ENCODE data around the gene SRSF8.

DNA sequence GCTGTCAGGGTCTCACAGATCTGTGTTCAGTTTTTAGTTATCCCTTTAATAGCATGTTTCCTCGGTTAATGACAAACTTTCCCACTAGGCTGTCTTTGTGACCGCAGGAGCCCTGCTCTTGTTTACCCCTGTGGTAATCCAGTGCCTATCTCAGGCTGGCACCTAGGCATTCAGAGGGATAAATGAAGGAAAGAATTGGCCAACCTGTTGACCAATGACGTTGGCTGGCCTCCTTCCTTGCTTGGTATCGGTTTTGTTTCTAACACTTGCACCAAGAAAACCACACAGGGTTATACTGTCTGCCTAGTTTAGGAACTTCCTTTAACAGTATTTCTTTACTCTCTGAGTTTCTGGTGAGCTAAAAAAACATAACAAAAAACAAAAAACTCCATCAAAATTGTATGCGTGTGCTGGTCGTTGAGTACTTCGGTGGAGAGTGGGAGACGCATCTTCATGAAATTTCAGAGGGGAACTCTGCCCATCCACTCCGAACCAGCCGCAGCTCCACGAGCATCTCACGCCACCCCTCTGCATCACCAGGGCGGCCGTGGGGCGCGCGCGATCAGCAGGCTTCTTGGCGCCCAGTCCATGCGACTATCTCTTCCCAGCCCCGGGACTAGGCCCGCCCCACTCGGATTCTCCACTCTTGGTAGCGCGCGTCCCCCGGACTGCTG, 22.4 kb downstream of the SRSF8 start:
- TF ChIP-seq CTCF (IDR thresholded peaks at IDR 0.05) (no peak), POLR2AphosphoS5 (IDR thresholded peaks at IDR 0.05; ENCODE audit: low read depth, low read length) (no peak), TCF7L2 (IDR thresholded peaks at IDR 0.05; ENCODE audit: low read depth, low read length) (no peak)
